ENCODE results near the gene TMEM176B.

DNA sequence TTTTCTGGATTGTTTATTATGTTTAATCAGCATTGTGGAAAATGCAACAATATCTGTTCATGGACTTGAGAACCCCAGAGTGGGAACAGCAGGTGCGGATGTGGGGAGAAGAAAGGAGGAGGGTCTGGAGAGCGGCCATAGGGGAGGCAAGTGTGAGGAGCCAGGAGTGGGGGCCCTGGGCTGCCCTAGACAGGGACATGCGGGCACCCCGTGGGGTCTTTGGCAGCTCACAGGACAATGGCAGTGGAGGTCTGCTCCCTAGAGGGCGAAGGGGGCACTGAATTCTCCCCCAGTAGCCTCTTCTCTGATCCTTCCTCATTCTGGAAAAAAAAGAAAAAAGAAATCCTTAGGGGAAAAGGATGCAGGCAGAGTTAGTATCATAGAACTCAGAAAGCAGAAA is 8.9 kb downstream of the TMEM176B start:
- TF ChIP-seq, protein P1, sequence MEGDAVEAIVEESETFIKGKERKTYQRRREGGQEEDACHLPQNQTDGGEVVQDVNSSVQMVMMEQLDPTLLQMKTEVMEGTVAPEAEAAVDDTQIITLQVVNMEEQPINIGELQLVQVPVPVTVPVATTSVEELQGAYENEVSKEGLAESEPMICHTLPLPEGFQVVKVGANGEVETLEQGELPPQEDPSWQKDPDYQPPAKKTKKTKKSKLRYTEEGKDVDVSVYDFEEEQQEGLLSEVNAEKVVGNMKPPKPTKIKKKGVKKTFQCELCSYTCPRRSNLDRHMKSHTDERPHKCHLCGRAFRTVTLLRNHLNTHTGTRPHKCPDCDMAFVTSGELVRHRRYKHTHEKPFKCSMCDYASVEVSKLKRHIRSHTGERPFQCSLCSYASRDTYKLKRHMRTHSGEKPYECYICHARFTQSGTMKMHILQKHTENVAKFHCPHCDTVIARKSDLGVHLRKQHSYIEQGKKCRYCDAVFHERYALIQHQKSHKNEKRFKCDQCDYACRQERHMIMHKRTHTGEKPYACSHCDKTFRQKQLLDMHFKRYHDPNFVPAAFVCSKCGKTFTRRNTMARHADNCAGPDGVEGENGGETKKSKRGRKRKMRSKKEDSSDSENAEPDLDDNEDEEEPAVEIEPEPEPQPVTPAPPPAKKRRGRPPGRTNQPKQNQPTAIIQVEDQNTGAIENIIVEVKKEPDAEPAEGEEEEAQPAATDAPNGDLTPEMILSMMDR (conservative IDR thresholded peaks at IDR 0.05; ENCODE audit: low read depth, low read length): no peak
- TF ChIP-seq EZH2 (IDR thresholded peaks at IDR 0.05; ENCODE audit: low read length, unreplicated experiment): no peak
